GM23338 (cell line): Measurements from ENCODE around the gene SEMA3C.

Source experiments
- CREB1 ChIP-seq: fragments of 250-450 bp; sonication (Bioruptor Pico); IDR thresholded peaks from 2 replicates; pipeline ENCODE4 v1.5.0; 2020; ENCODE audit warnings: low read depth, mild to moderate bottlenecking, moderate library complexity
- EZH2 ChIP-seq: fragments of 200-600 bp; sonication (generic); IDR thresholded peaks from one replicate; pipeline ENCODE4 v1.8.0; 2017; ENCODE audit warnings: antibody characterized with exemption, mild to moderate bottlenecking, low read depth; ENCODE audit not compliant: unreplicated experiment
- EZH2phosphoT487 ChIP-seq: fragments of 200-600 bp; sonication (generic); IDR thresholded peaks from one replicate; pipeline ENCODE4 v1.8.1; 2018; ENCODE audit warnings: antibody characterized with exemption; ENCODE audit not compliant: unreplicated experiment
- JUNB ChIP-seq: IDR thresholded peaks from one replicate; pipeline ENCODE4 v1.6.1; 2016; ENCODE audit warnings: antibody characterized with exemption; ENCODE audit not compliant: unreplicated experiment
- NANOG ChIP-seq: IDR thresholded peaks from 2 replicates; pipeline ENCODE4 v1.6.1; 2016; ENCODE audit warnings: antibody characterized with exemption, borderline replicate concordance
- POLR2AphosphoS5 ChIP-seq: IDR thresholded peaks from 2 replicates; pipeline ENCODE4 v1.6.1; 2016; ENCODE audit warnings: antibody characterized with exemption, low read depth
- STAT1 ChIP-seq: IDR thresholded peaks from one replicate; pipeline ENCODE4 v1.6.1; 2016; ENCODE audit warnings: antibody characterized with exemption; ENCODE audit not compliant: unreplicated experiment
- ZNF331 ChIP-seq: fragments of 250-450 bp; sonication (Bioruptor Pico); IDR thresholded peaks from 2 replicates; pipeline ENCODE4 v1.5.0; 2020; ENCODE audit warnings: low read depth, mild to moderate bottlenecking, moderate library complexity
- TF ChIP-seq, protein P1 (sequence below), 2 experiments: fragments of 200-600 bp in 1 of 2; sonication (generic) in 1 of 2; conservative IDR thresholded peaks; 2 replicates each; pipeline versions ENCODE4 v1.5.1 to v1.6.1; 2016 to 2017; ENCODE audit warnings: antibody characterized with exemption in 2 of 2, low read depth in 2 of 2, mild to moderate bottlenecking in 2 of 2, moderate library complexity in 1 of 2
- TF ChIP-seq, protein P2 (sequence below): IDR thresholded peaks from one replicate; pipeline ENCODE4 v1.6.1; 2018; ENCODE audit warnings: antibody characterized with exemption; ENCODE audit not compliant: unreplicated experiment

DNA sequence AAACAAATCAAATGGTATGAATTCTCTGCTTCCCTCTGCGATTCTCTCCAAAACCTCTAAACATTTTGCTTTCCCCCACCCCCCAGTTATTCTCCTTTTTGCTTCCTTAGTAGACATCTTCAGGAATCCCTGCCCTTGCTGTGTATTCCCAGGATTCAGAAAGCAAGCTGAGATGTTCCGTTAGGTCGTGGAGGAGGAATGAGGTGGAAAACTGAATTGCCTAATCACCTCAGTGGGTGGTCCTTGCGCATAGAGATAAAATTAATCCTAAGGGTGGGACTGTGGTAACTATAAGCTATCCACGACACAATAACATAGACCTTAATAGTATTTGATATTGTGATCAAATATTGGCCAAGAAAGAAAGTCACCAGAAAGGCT lies 49.1 kb upstream of the SEMA3C start:
- TF ChIP-seq, protein P1, sequence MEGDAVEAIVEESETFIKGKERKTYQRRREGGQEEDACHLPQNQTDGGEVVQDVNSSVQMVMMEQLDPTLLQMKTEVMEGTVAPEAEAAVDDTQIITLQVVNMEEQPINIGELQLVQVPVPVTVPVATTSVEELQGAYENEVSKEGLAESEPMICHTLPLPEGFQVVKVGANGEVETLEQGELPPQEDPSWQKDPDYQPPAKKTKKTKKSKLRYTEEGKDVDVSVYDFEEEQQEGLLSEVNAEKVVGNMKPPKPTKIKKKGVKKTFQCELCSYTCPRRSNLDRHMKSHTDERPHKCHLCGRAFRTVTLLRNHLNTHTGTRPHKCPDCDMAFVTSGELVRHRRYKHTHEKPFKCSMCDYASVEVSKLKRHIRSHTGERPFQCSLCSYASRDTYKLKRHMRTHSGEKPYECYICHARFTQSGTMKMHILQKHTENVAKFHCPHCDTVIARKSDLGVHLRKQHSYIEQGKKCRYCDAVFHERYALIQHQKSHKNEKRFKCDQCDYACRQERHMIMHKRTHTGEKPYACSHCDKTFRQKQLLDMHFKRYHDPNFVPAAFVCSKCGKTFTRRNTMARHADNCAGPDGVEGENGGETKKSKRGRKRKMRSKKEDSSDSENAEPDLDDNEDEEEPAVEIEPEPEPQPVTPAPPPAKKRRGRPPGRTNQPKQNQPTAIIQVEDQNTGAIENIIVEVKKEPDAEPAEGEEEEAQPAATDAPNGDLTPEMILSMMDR (conservative IDR thresholded peaks at IDR 0.05; ENCODE audit: low read depth in 2 of 2), result no peak
- TF ChIP-seq POLR2AphosphoS5, result no peak
- no peak for TF ChIP-seq CREB1 (CRISPR knock-in tag)
- no peak for TF ChIP-seq JUNB
- no peak for TF ChIP-seq EZH2phosphoT487
- TF ChIP-seq EZH2, result no peak
- TF ChIP-seq, protein P2, sequence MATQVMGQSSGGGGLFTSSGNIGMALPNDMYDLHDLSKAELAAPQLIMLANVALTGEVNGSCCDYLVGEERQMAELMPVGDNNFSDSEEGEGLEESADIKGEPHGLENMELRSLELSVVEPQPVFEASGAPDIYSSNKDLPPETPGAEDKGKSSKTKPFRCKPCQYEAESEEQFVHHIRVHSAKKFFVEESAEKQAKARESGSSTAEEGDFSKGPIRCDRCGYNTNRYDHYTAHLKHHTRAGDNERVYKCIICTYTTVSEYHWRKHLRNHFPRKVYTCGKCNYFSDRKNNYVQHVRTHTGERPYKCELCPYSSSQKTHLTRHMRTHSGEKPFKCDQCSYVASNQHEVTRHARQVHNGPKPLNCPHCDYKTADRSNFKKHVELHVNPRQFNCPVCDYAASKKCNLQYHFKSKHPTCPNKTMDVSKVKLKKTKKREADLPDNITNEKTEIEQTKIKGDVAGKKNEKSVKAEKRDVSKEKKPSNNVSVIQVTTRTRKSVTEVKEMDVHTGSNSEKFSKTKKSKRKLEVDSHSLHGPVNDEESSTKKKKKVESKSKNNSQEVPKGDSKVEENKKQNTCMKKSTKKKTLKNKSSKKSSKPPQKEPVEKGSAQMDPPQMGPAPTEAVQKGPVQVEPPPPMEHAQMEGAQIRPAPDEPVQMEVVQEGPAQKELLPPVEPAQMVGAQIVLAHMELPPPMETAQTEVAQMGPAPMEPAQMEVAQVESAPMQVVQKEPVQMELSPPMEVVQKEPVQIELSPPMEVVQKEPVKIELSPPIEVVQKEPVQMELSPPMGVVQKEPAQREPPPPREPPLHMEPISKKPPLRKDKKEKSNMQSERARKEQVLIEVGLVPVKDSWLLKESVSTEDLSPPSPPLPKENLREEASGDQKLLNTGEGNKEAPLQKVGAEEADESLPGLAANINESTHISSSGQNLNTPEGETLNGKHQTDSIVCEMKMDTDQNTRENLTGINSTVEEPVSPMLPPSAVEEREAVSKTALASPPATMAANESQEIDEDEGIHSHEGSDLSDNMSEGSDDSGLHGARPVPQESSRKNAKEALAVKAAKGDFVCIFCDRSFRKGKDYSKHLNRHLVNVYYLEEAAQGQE, result no peak
- TF ChIP-seq NANOG, result no peak
- no peak for TF ChIP-seq ZNF331 (CRISPR knock-in tag)
- no peak for TF ChIP-seq STAT1
